DMS53 treated with DMSO at 0.1 percent for 48 hours (cell line): ENCODE data around the gene EFNA3.
"Not testable (repeated sequence)": the region's sequence is repeated elsewhere in the genome, so short reads cannot be mapped to it uniquely, and the experiment has no call there.

Source experiments
- DNase-seq: peaks from one replicate; lab custom pipeline; 2025; ENCODE audit not compliant: unreplicated experiment; lab: John Stamatoyannopoulos, UW

EFNA3 gene

DNA sequence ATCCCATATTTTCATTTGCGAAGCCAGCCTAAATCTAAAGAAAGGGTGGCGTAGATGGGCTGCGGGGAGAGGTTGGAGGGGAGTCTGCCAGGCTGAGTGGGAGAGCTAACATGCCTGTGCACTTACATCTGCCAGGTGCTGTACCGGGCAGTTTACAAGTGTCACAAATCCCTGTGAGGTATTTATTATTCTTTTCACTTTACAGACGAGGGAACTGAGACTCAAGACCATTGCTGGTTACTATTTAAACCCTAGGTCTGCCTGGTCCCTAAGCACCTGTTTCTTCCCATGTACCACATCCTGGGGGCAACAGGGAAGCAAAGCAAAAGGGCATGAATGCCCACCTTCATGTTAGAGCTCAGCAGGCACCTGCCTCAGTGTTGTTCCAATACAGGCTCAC is 29.7 kb downstream of the EFNA3 start:
- no peak for DNase-seq

DNA sequence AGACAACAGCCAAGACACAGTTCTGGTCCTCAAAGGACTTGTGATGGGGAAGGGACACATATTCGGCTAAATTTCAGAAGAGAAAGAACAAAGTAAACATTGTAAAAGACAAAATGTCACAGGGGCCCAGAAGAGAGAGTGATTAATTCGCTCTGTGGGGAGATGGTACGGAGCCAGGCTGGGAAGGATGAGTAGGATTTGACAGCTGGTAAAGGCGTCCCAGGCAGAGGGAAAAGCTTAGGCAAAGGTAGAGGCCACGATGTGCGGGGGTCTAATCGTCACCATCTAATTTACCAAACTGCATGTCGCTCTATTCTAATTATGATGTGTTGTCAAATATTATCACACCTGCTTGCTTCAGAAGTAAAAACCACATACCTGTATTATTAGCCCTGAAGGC is 31.7 kb downstream of the EFNA3 start:
- no peak for DNase-seq

DNA sequence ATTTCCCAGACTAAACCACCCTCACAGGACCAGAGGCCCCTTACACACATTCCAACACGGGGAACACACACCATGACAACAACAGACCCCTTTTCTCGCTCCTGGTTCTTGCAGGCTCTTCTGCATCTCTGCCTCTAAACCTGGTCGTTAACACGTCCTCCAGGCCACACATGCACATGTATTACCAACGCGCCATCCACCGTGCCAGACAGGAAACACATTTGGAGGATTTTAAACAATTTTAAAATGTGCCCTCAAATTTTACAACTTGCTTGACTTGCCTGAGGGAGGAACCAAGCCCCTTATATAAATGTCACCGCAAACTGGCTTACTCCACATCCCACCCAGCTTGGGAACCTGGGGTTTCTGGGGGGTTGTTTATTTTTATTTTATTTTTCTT is 32.2 kb downstream of the EFNA3 start:
- DNase-seq: no peak

DNA sequence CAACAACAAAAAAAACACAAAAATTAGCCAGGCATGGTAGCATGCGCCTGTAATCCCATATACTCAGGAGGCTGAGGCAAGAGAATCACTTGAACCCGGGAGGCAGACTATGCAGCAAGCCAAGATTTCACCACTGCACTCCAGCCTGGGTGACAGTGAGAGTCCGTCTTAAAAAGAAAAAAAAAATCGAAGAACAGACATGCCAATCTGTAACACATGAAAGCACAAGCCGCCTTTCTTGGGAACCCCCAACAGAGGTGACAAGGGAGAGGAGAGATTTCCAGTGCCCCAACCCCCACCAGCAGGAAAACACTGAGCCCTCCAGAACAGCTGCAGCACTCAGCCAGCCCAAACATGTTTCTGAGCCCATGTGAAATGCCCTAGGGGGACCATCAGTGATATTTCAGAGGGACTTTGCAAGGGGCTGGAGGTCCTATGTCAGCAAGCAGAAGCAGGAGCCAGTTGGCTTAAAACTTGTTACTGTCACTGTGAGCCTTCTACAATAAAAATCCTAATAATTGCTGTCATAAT is 34.9 kb downstream of the EFNA3 start:
- no peak for DNase-seq

DNA sequence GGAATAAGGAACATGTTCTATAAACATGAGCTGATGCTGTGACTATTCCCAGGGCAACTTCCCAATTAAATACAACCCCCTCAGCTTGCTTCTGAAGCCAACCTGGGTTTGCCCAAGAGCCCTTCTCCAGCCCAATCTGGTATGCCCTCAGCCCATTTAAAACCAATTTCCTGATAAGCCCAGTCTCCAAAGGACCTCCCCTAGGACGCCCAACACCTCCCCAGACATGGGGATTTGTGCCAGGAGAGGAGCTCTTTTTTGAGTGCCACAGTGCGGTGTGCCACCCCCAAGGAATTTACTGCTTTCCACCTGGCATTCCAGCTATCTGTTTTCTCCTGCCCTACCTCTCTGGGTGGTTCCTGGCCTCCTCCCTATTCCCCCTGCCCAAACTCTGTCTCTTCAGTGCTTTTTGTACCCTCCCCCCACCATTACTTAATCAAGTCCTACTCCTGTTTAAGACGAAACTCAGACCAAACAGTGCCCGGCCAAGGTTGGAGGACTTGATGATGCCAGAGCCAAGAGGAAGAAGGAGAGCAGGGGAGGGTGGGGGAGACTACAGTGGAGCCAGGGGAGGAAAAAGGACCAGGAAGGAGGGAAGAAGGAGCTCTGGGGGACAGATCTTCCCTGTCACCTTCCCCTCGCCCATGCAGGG is 37.6 kb downstream of the EFNA3 start:
- DNase-seq: no peak

- peak; percentile 50 for DNase-seq
Measured at GRCh38 chr1:155117610-155118009, 39.0 kb downstream of the EFNA3 start.

- not testable (repeated sequence) for DNase-seq
Measured at GRCh38 chr1:155118090-155118489, 39.5 kb downstream of the EFNA3 start.

GRCh38 chr1:155120253-155120652 is 41.6 kb downstream of the EFNA3 start:
- DNase-seq: no peak

DNA sequence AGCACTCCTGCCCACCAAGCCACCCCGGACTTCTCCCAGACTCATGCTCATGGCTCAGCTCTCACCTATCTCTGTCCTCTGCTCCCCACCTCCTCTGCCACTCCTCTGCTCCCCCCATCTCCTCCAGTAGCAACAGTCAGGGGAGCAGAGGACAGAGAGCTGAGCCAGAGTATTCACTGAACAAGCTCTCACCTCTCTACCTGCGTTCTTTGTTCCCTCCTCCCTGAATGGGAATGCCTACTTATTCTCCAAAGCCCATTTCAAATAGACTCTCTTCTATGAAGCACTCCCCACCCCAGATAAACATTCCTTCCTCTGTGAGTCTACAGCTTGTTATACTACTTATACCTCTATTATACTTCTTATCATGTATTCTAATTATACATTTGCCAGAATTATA is 42.6 kb downstream of the EFNA3 start:
- no peak for DNase-seq

DNA sequence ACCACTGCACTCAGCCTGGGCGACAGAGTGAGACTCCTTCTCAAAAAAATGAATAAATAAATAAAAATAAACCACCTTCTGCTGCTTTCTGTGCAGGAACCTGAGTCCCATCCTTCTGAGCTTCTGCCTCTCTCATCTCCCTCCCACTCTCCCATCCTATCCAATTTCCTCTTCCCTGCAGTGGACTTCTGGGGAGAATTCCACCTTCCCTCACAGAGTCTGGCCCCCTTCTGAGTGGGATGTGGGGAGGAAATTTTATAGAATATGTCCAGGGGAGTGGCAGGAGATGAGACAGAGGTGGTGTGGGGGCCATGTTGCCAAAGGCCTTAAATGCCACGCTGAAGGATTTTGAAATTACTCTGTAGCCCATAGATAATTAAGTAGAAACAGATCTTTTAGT is 43.7 kb downstream of the EFNA3 start:
- DNase-seq: no peak

- peak; percentile 34 for DNase-seq
Measured at GRCh38 chr1:155123801-155124200, 45.2 kb downstream of the EFNA3 start.

DNA sequence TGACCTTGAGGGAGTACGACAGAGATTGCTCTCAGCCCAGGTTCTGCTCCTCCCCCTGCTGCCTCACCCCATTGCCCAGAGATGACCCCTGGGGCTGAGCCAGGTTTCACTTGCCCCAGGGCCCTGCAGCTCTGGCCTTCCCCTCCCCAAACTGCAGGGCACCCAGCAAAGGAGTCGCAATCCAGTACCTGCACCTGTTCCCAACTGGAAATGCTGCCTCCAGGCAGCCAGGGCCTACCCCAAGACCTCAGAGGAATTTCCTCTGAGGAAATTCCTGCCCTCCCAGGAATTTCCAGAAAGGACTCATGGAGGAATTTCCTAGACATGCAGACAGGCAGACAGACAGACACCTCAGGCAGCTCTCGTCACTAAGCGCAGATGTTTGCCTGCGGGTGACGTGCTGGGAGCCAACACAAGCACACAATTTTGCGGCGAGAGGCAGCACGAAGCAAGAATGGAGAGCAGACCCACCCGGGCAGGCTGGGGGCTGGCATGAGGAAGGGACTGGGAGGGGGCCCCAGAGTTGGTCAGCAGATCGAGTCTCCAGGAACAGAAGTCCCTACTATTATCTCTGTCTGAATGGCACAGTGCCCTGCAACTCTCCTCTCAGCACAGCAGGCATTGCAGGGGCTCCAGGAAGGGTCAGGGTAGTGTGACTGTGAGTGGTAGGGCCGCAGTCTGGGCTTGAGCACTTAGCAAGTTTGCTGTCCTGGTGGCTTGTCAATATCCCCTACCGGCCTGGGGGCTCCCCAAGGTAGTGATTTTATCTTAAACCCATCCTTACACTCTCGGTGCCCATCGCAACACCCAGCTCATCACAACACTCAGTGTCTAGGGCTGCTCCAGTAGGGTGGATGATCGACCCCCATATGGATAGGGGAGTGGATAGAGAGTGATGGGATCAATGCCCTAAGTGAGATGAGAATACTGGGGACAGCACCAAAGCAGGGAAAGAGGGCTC is 46.1 kb downstream of the EFNA3 start:
- no peak for DNase-seq

GRCh38 chr1:155125511-155125945 is 46.9 kb downstream of the EFNA3 start:
- DNase-seq: no peak

- peak; percentile 71 for DNase-seq
Measured at GRCh38 chr1:155125946-155126555, 47.4 kb downstream of the EFNA3 start.

- peak; percentile 91 for DNase-seq
Measured at GRCh38 chr1:155126556-155127104, 48.0 kb downstream of the EFNA3 start.

DNA sequence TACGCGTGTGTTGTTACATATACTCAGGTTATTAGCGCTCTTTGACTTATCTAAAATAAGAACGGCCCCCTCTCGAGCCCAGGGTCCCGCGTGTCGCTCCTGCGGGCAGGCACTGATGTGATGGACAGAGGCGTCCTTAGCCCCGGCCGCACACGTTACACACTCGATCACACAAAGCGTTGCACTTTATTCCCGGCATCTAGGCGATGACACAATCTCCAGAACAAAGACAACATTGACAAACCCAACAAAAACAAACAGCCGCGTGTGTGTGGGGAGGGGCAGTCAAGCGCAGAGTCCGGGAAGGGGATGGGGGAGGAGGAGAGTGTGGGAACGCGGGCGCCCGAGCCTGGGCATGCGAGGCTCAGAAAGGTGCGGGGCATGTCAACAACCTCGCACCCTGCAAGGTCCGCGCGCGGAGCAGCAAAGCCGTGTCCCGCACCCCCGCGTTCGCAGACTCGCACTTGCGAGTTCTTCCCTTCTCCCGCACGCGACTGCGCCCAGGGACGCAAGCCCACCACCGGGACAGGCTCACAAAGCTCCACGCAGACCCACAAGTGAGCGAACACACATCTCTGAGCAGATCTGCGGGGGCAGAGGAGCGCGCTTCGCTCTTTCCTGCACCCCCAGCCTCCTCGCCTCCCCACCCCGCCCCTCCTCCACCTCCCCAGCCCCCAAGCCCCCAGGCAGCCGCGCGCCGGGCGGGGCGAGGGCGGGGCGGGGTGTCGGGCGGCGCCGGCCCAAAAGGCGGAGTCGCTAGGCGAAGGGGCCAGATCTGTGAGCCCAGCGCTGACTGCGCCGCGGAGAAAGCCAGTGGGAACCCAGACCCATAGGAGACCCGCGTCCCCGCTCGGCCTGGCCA is 48.7 kb downstream of the EFNA3 start, which contains the start of gene EFNA1:
TSS of gene EFNA1 (plus strand) at position 772 of the 862 bp plus-strand sequence. CDS start 102 bp downstream, outside the sequence.
- DNase-seq: peak; percentile 91

- DNase-seq: no peak
Measured at GRCh38 chr1:155127967-155128754, 49.5 kb downstream of the EFNA3 start.

DNA sequence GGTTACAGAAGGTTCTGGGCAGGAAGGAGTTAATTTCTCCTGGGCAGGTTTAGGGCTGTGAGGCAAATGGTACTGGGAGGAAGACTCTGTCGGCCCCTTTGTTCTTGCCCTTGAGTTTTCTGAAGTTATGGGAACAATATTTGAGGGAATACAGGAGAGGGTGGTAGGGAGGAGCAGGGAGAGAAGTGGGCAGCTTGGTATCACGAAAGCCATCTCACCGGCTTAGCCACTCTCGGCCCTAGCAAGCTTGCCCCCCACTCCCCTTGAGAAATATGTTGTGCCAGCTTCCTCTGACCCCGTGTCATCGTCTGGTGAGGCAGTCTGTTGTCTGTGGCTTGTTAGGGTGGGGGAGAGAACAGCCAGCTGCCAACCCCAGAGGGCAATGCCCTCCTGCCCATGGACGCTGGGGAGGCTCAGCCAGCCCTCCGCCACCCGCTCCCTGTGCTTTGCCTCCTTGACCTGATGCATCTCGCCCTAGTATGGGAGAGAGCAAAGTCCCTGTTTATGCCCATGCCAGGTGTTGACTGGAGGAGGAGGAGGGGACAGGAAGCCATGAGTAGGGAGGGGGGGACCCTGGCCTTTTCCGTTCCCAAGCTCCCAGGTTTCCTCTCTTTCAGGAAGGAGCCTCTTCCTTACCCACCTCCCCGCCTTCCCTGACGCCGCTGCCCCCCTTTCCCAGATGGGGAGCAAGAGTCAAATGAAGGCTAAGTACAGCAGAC is 50.3 kb downstream of the EFNA3 start:
- DNase-seq: peak; percentile 90
